Testis (tissue), 3 donors: ENCODE data around the gene PUSL1. TPM values are rescaled to one million over a fixed set of nuclear protein-coding genes. Genes with fewer than 3 reads are reported as not detected.

Experiments
- DNase-seq: peaks from one replicate; pipeline ENCODE4 v3.0.0-alpha.2; 2019
- H3K27ac ChIP-seq, 2 donors: fragments of 200-600 bp; sonication (generic); one replicate each; pipeline ENCODE4 v1.5.1; 2019
- H3K27me3 ChIP-seq: fragments of 200-600 bp; sonication (generic); one replicate; pipeline ENCODE4 v1.5.1; 2019
- H3K36me3 ChIP-seq: fragments of 200-600 bp; sonication (generic); one replicate; pipeline ENCODE4 v1.5.1; 2017; ENCODE audit warnings: low read depth; ENCODE audit errors: missing control alignments
- H3K4me1 ChIP-seq: fragments of 200-600 bp; sonication (generic); one replicate; pipeline ENCODE4 v1.5.1; 2019
- H3K4me3 ChIP-seq, 2 donors: fragments of 200-600 bp; sonication (generic); one replicate each; pipeline ENCODE4 v1.5.1; 2017 to 2019
- H3K9me3 ChIP-seq: fragments of 200-600 bp; sonication (generic); one replicate; pipeline ENCODE4 v1.5.1; 2017
- POLR2A ChIP-seq: fragments of 450-650 bp; IDR thresholded peaks from one replicate; pipeline ENCODE4 v1.6.1; 2017; ENCODE audit warnings: antibody characterized with exemption, mild to moderate bottlenecking, moderate library complexity
- WGBS, 2 donors: methylation state at CpG; one replicate each; pipeline ENCODE4 v1.1.5; 2018; 5-methylcytosine and 5-hydroxymethylcytosine counted together
- intact Hi-C: fragments of 100-400 bp; cut with DNase I; formaldehyde crosslinking; loops from one replicate; pipeline ENCODE4 v1.15.1; 2023; ENCODE audit warnings: low total_unique reads
- polyA plus RNA-seq: library from polyadenylated mRNA; stranded (reverse); fragments of 350-450 nt; fragmentation: Illumina TruSeq; extraction: RNeasy Lipid Tissue Mini Kit (QIAGEN cat#74804); gene quantifications from one replicate; pipeline ENCODE4 v1.2.3, GENCODE V29; 2014; ENCODE audit warnings: low read depth, low replicate concordance; ENCODE audit not compliant: insufficient read depth
- total RNA-seq, 2 donors: library from RNA; depleted of rRNA; stranded (reverse); fragments of >200 nt; gene quantifications; one replicate each; pipeline ENCODE4 v1.2.3, GENCODE V29; 2016
- TF ChIP-seq, protein P1 (sequence below), 3 experiments: fragments of 450-650 bp in 2 of 3; fragments of 200-600 bp in 1 of 3; sonication (generic) in 1 of 3; IDR thresholded peaks; one replicate each; pipeline ENCODE4 v1.5.1; 2016 to 2019; ENCODE audit warnings: antibody characterized with exemption in 3 of 3, mild to moderate bottlenecking in 2 of 3, moderate library complexity in 1 of 3

The PUSL1 gene
- total and polyA plus RNA-seq, 3 donors from 2014 or later: 12.4 to 39.0 (median 35.4) TPM

DNA sequence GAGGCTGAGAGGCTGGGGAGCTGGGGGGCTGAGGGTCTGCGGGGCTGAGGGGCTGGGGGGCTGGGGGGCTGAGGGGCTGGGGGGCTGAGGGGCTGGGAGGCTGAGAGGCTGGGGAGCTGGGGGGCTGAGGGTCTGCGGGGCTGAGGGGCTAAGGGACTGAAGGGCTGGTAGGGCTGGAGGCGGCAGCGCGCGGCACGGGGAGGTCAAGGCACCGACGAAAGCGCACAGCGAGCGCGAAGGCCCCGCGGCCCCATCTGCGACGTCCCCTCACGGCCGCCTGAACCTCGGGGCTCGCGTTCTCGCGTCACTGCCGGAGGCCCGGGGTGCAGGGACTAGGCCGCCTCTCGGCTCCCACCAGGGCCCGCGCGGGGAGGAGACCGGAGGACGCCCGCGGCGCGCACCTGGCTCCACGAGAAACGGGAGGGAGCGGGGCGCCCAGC, 15.7 kb downstream of the PUSL1 start:
- no peaks in the 10 kb centered on the region for H3K9me3 ChIP-seq
- H3K36me3 ChIP-seq: no peaks in the 10 kb centered on the region
- H3K4me1 ChIP-seq: peaks cover 22% of the 10 kb centered on the region
- DNase-seq: no peak
- H3K27me3 ChIP-seq: no peaks in the 10 kb centered on the region
- TF ChIP-seq POLR2A: no peak
- TF ChIP-seq, protein P1, sequence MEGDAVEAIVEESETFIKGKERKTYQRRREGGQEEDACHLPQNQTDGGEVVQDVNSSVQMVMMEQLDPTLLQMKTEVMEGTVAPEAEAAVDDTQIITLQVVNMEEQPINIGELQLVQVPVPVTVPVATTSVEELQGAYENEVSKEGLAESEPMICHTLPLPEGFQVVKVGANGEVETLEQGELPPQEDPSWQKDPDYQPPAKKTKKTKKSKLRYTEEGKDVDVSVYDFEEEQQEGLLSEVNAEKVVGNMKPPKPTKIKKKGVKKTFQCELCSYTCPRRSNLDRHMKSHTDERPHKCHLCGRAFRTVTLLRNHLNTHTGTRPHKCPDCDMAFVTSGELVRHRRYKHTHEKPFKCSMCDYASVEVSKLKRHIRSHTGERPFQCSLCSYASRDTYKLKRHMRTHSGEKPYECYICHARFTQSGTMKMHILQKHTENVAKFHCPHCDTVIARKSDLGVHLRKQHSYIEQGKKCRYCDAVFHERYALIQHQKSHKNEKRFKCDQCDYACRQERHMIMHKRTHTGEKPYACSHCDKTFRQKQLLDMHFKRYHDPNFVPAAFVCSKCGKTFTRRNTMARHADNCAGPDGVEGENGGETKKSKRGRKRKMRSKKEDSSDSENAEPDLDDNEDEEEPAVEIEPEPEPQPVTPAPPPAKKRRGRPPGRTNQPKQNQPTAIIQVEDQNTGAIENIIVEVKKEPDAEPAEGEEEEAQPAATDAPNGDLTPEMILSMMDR (IDR thresholded peaks at IDR 0.05): no peak
- H3K4me3 ChIP-seq: peak overlapping the region; percentile 86 to 96
- intact Hi-C loops: no loop called here
- 1 to 2% methylated on average over 13 to 40 of the region's 41 CpGs for WGBS, 2 donors
- H3K27ac ChIP-seq: peak overlapping the region; percentile 70 to 76

DNA sequence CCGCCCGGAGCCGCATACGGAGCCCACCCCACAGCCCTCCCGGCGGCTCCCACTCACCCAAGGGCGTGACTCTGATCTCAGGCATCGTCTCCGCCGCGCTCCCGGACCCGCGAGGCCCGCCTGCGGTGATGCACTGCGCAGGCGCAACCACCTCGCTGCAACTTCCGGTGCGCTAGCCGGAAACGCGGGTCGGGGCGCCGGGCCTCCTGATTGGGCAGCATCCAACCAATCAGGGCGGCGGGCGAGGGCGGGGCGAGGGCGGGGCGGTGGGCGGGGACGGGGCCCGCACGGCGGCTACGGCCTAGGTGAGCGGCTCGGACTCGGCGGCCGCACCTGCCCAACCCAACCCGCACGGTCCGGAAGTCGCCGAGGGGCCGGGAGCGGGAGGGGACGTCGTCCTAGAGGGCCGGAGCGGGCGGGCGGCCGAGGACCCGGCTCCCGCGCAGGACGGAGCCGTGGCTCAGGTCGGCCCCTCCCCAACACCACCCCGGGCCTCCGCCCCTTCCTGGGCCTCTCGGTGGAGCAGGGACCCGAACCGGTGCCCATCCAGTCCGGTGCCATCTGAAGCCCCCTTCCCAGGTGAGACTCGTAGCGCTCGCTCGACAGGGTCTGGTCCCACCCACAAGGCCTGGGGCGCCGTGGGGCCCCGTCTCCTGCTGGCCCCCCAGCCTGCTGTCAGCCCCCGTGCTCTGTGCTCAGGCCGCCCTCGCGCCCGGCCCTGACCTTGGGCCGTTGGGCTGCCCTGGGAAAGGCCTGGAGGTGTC, 16.3 kb downstream of the PUSL1 start, which contains the start of the genes CPTP and INTS11:
Gene CPTP, plus strand, starts transcription at position 279 of the 764 bp plus-strand sequence. CDS start 2,109 bp downstream, outside the sequence.
Gene INTS11, minus strand, starts transcription at position 137 of the 764 bp plus-strand sequence. Its CDS starts 52 bp downstream, at position 85.
- no peaks in the 10 kb centered on the region for H3K9me3 ChIP-seq
- peak; percentile 93 for DNase-seq
- peak within 1 kb of the TSS; percentile 70 to 76 for H3K27ac ChIP-seq
- peak within 1 kb of the TSS; percentile 86 to 96 for H3K4me3 ChIP-seq
- H3K4me1 ChIP-seq: peaks cover 22% of the 10 kb centered on the region
- no peak for TF ChIP-seq POLR2A
- TF ChIP-seq, protein P1 (IDR thresholded peaks at IDR 0.05): no peak
- no peaks in the 10 kb centered on the region for H3K27me3 ChIP-seq
- intact Hi-C loops: no loop called here
- 0% methylated on average over 60 of the region's 84 CpGs; no CpG with 5 or more reads in 1 of the 2 donors for WGBS, 2 donors
- no peaks in the 10 kb centered on the region for H3K36me3 ChIP-seq

- Histone ChIP-seq H3K27me3 (no peaks in the 10 kb centered on the region), H3K27ac (peak overlapping the region; percentile 12 to 76), H3K4me3 (peak overlapping the region; percentile 86 to 96), H3K36me3 (no peaks in the 10 kb centered on the region), H3K4me1 (peaks cover 22% of the 10 kb centered on the region), H3K9me3 (no peaks in the 10 kb centered on the region)
- no peak for TF ChIP-seq POLR2A
- TF ChIP-seq, protein P1 (IDR thresholded peaks at IDR 0.05): no peak
- intact Hi-C loops: no loop called here
- DNase-seq: no peak
- WGBS, 2 donors: 56 to 58% methylated on average over 9 to 16 of the region's 16 CpGs
These were observed 17.1 kb downstream of the PUSL1 start for GRCh38 chr1:1325288-1326074.

- intact Hi-C loops: no loop called here
- Histone ChIP-seq H3K4me3 (no peak overlapping the region), H3K36me3 (no peaks in the 10 kb centered on the region), H3K27ac (no peak overlapping the region), H3K27me3 (no peaks in the 10 kb centered on the region), H3K4me1 (peaks cover 22% of the 10 kb centered on the region), H3K9me3 (no peaks in the 10 kb centered on the region)
- TF ChIP-seq, protein P1 (IDR thresholded peaks at IDR 0.05): no peak
- TF ChIP-seq POLR2A: no peak
- WGBS, 2 donors: 79 to 81% methylated on average over 8 of the region's 8 CpGs
- DNase-seq: no peak
These were observed 17.7 kb downstream of the PUSL1 start for GRCh38 chr1:1326075-1326605.
